ENCODE measurements around the gene GRIA1. TPM values are rescaled to one million over a fixed set of nuclear protein-coding genes. Genes with fewer than 3 reads are reported as not detected.

Gene GRIA1
- total RNA-seq, 6 experiments from 2014 or later, result 0.10 to 0.57 (median 0.21) TPM

DNA sequence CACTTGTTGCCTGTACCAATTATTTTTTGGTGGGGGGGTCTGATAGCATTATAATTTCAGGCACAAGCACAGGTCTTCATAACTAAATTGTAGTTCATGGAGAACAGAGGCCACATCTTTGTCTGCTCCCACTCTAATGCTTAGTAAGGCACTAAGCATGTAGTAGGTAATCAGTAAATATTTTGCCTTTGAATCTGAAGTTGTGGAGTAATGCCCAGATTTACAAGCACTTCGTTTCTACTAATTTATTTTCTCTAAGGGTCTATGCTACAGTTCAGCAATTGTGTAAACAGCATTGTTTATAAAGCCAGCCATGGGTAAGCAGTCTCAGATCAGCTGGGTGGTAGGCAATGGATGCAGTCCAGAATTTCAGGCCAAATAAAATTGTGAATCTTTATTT is 78.6 kb downstream of the GRIA1 start:
- peak; percentile 20 for DNase-seq
- H3K4me3 Mint-ChIP-seq, result peak overlapping the region; percentile 23; the same call in 1 of the 2 replicates
- peak overlapping the region; percentile 22 for H3K27ac Mint-ChIP-seq
- no peaks in the 10 kb centered on the region for H3K9me3 Mint-ChIP-seq
- peaks cover 59% of the 10 kb centered on the region for H3K4me1 Mint-ChIP-seq (ENCODE audit: low read depth)
- 0 out of 2 replicates have a peak, but pooled peaks cover 4% of the 10 kb centered on the region for H3K36me3 Mint-ChIP-seq (ENCODE audit: low read depth)
- TF ChIP-seq, protein P1, sequence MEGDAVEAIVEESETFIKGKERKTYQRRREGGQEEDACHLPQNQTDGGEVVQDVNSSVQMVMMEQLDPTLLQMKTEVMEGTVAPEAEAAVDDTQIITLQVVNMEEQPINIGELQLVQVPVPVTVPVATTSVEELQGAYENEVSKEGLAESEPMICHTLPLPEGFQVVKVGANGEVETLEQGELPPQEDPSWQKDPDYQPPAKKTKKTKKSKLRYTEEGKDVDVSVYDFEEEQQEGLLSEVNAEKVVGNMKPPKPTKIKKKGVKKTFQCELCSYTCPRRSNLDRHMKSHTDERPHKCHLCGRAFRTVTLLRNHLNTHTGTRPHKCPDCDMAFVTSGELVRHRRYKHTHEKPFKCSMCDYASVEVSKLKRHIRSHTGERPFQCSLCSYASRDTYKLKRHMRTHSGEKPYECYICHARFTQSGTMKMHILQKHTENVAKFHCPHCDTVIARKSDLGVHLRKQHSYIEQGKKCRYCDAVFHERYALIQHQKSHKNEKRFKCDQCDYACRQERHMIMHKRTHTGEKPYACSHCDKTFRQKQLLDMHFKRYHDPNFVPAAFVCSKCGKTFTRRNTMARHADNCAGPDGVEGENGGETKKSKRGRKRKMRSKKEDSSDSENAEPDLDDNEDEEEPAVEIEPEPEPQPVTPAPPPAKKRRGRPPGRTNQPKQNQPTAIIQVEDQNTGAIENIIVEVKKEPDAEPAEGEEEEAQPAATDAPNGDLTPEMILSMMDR (IDR thresholded peaks at IDR 0.05), result no peak
- H3K27me3 Mint-ChIP-seq (ENCODE audit: insufficient read depth), result no peaks in the 10 kb centered on the region

- no peaks in the 10 kb centered on the region for H3K9me3 Mint-ChIP-seq
- DNase-seq, result no peak
- TF ChIP-seq, protein P1 (IDR thresholded peaks at IDR 0.05), result no peak
- no peak overlapping the region for H3K4me3 Mint-ChIP-seq
- H3K27ac Mint-ChIP-seq, result no peak overlapping the region
- peaks cover 38% of the 10 kb centered on the region for H3K4me1 Mint-ChIP-seq (ENCODE audit: low read depth)
- H3K36me3 Mint-ChIP-seq (ENCODE audit: low read depth), result 0 out of 2 replicates have a peak, but pooled peaks cover 4% of the 10 kb centered on the region
- H3K27me3 Mint-ChIP-seq (ENCODE audit: insufficient read depth), result no peaks in the 10 kb centered on the region
These were observed 80.7 kb downstream of the GRIA1 start for GRCh38 chr5:153571162-153571561.

DNA sequence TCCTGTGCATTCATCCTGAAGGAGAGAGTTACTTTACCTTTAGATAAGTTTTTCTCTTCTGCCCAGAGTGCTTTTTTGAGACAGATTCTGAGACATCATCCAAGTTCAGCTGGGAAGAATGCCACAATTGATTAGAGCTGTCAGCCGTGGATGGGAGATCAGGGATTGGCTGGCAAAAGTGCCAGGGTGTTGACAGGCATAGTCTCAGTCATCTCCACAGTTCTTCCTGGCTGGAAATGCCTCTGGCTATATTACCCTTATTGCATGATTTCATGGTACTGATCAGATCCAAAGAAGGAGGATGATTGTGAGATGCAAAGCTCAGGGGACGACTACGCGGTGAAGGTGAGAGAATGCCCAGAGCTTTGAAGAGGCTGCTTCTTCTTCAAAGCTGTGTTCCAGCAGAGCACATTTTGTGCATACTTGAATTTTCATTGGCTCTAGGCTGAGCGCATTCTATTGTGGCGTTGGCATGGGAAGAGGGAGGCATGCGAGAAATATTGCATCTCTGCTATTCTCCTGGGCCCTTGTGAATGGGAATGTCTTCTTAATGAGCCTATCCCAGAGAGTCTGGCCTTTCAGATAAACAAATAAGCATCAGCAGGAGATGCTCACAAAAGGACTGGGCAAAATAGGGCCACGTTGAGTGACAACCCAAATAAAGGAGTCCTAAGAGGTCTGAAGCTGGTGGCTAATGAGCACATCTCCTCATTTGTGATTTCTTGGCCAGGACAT is 82.1 kb downstream of the GRIA1 start:
- H3K9me3 Mint-ChIP-seq, result no peaks in the 10 kb centered on the region
- peaks cover 28% of the 10 kb centered on the region for H3K4me1 Mint-ChIP-seq (ENCODE audit: low read depth)
- no peak overlapping the region for H3K27ac Mint-ChIP-seq

GRCh38 chr5:153573326-153574033 is 83.0 kb downstream of the GRIA1 start:
- no peak overlapping the region for H3K27ac Mint-ChIP-seq
- no peaks in the 10 kb centered on the region for H3K36me3 Mint-ChIP-seq (ENCODE audit: low read depth)
- H3K4me3 Mint-ChIP-seq, result no peak overlapping the region
- no peak for DNase-seq
- TF ChIP-seq, protein P1 (IDR thresholded peaks at IDR 0.05), result no peak
- H3K4me1 Mint-ChIP-seq (ENCODE audit: low read depth), result peaks cover 19% of the 10 kb centered on the region
- peaks cover 2% of the 10 kb centered on the region; the same call in 1 of the 2 replicates for H3K27me3 Mint-ChIP-seq (ENCODE audit: insufficient read depth)
- H3K9me3 Mint-ChIP-seq, result no peaks in the 10 kb centered on the region

More for the DNA sequence above, 82.1 kb downstream of the GRIA1 start:
- TF ChIP-seq, protein P1 (IDR thresholded peaks at IDR 0.05), result no peak
- no peak for DNase-seq
- Mint-ChIP-seq H3K27me3 (ENCODE audit: insufficient read depth) (no peaks in the 10 kb centered on the region), H3K36me3 (ENCODE audit: low read depth) (no peaks in the 10 kb centered on the region), H3K4me3 (no peak overlapping the region)

GRCh38 chr5:153584126-153584959 is 93.9 kb downstream of the GRIA1 start:
- Mint-ChIP-seq H3K9me3 (no peaks in the 10 kb centered on the region), H3K36me3 (ENCODE audit: low read depth) (no peaks in the 10 kb centered on the region), H3K27ac (no peak overlapping the region), H3K27me3 (ENCODE audit: insufficient read depth) (no peaks in the 10 kb centered on the region; the same call in 1 of the 2 replicates), H3K4me1 (ENCODE audit: low read depth) (peaks cover 15% of the 10 kb centered on the region), H3K4me3 (no peak overlapping the region)
- no peak for DNase-seq
- TF ChIP-seq, protein P1 (IDR thresholded peaks at IDR 0.05), result no peak
